ENCODE data around the gene DDRGK1.
"Not testable (repeated sequence)": the region's sequence is repeated elsewhere in the genome, so short reads cannot be mapped to it uniquely, and the experiment has no call there.

DDRGK1 gene

GRCh38 chr20:3233991-3234498 lies 29.6 kb upstream of the DDRGK1 start:
- no peak for DNase-seq

- DNase-seq: no peak
These were observed 28.9 kb upstream of the DDRGK1 start for GRCh38 chr20:3233131-3233990.

- DNase-seq: no peak
These were observed 27.6 kb upstream of the DDRGK1 start for GRCh38 chr20:3231889-3232588.

- no peak for DNase-seq
These were observed 26.6 kb upstream of the DDRGK1 start for GRCh38 chr20:3231116-3231515.

- no peak for DNase-seq
These were observed 25.3 kb upstream of the DDRGK1 start for GRCh38 chr20:3229798-3230197.

- DNase-seq: no peak
These were observed 24.7 kb upstream of the DDRGK1 start for GRCh38 chr20:3229158-3229557.

GRCh38 chr20:3228750-3229032 lies 24.2 kb upstream of the DDRGK1 start:
- no peak for DNase-seq

- DNase-seq: no peak
These were observed 23.7 kb upstream of the DDRGK1 start for GRCh38 chr20:3227936-3228749.

GRCh38 chr20:3227506-3227905 lies 23.0 kb upstream of the DDRGK1 start:
- DNase-seq: no peak

GRCh38 chr20:3226864-3227263 lies 22.4 kb upstream of the DDRGK1 start:
- no peak for DNase-seq

- no peak for DNase-seq
These were observed 21.6 kb upstream of the DDRGK1 start for GRCh38 chr20:3226093-3226492.

GRCh38 chr20:3224681-3225421 lies 20.4 kb upstream of the DDRGK1 start:
- no peak for DNase-seq

- DNase-seq: no peak
These were observed 19.7 kb upstream of the DDRGK1 start for GRCh38 chr20:3223994-3224680.

GRCh38 chr20:3223651-3223993 lies 19.1 kb upstream of the DDRGK1 start:
- no peak for DNase-seq

GRCh38 chr20:3222635-3223600 lies 18.4 kb upstream of the DDRGK1 start:
- DNase-seq: no peak

GRCh38 chr20:3221398-3222226 lies 17.1 kb upstream of the DDRGK1 start:
- DNase-seq: no peak

GRCh38 chr20:3218307-3218988 lies 14.0 kb upstream of the DDRGK1 start:
- DNase-seq: no peak

GRCh38 chr20:3215359-3215917 lies 11.0 kb upstream of the DDRGK1 start:
- DNase-seq: not testable (repeated sequence)

GRCh38 chr20:3213226-3213625 lies 8.7 kb upstream of the DDRGK1 start:
- no peak for DNase-seq
